LoVo (cell line): ENCODE results near the gene SMIM30.

Source experiments
- DNase-seq: peaks from one replicate; pipeline ENCODE4 v3.0.0-alpha.2; 2016; ENCODE audit warnings: low spot score

The SMIM30 gene

GRCh38 chr7:113100121-113100603, 18.2 kb downstream of the SMIM30 start:
- no peak for DNase-seq

GRCh38 chr7:113099284-113099919, 19.0 kb downstream of the SMIM30 start:
- DNase-seq = no peak

- DNase-seq = no peak
These were observed 23.7 kb downstream of the SMIM30 start for GRCh38 chr7:113094517-113095249.

- no peak for DNase-seq
These were observed 24.8 kb downstream of the SMIM30 start for GRCh38 chr7:113093561-113093960.

GRCh38 chr7:113092762-113093161, 25.6 kb downstream of the SMIM30 start:
- no peak for DNase-seq

GRCh38 chr7:113087071-113087998, 31.0 kb downstream of the SMIM30 start:
- DNase-seq = no peak

- no peak for DNase-seq
These were observed 31.9 kb downstream of the SMIM30 start, which contains the start of gene GPR85 for GRCh38 chr7:113086431-113086888. GPR85 (minus strand) TSS chr7:113086827; CDS start chr7:113084721, 2,106 bp downstream.

- no peak for DNase-seq
These were observed 32.5 kb downstream of the SMIM30 start for GRCh38 chr7:113085781-113086390.

- DNase-seq = no peak
These were observed 33.7 kb downstream of the SMIM30 start for GRCh38 chr7:113084496-113085172.

GRCh38 chr7:113083816-113084495, 34.4 kb downstream of the SMIM30 start:
- no peak for DNase-seq

GRCh38 chr7:113083132-113083815, 35.1 kb downstream of the SMIM30 start:
- no peak for DNase-seq

GRCh38 chr7:113078331-113078730, 40.0 kb downstream of the SMIM30 start:
- no peak for DNase-seq

GRCh38 chr7:113076703-113077102, 41.7 kb downstream of the SMIM30 start:
- no peak for DNase-seq

- no peak for DNase-seq
These were observed 46.9 kb downstream of the SMIM30 start for GRCh38 chr7:113071465-113071864.
